ENCODE data around the gene IFRD2. TPM values are rescaled to one million over a fixed set of nuclear protein-coding genes. Genes with fewer than 3 reads are reported as not detected.
"Not testable (repeated sequence)": the region's sequence is repeated elsewhere in the genome, so short reads cannot be mapped to it uniquely, and the experiment has no call there.

IFRD2 gene
- total RNA-seq, 1 donor from 2014 or later = 44.9 TPM

GRCh38 chr3:50263478-50264382 is 28.5 kb downstream of the IFRD2 start:
- Histone ChIP-seq H3K27ac (ENCODE audit: low read depth, low read length) (peak overlapping the region; percentile 70), H3K27me3 (ENCODE audit: control insufficient read depth in 3 of 3, insufficient read depth in 3 of 3, low read length in 3 of 3) (no peaks in the 10 kb centered on the region), H3K4me3 (ENCODE audit: low read length in 3 of 3) (peak overlapping the region in 1 of 3 donors; percentile 23), H3K4me1 (ENCODE audit: control insufficient read depth in 3 of 3, insufficient read depth in 3 of 3, low read length in 3 of 3) (peaks cover 69 to 71% (median 70%) of the 10 kb centered on the region in 3 donors), H3K9me3 (ENCODE audit: control insufficient read depth in 3 of 3, low read length in 3 of 3) (no peaks in the 10 kb centered on the region), H3K36me3 (ENCODE audit: control insufficient read depth in 3 of 3, insufficient read depth in 3 of 3, low read length in 3 of 3) (no peaks in the 10 kb centered on the region), H3K9ac (ENCODE audit: low read depth in 1 of 3, low read length in 3 of 3) (peak overlapping the region in 1 of 3 donors; percentile 57)

- H3K4me1 ChIP-seq (ENCODE audit: control insufficient read depth in 3 of 3, insufficient read depth in 3 of 3, low read length in 3 of 3) = peaks cover 59 to 63% (median 61%) of the 10 kb centered on the region in 3 donors
- H3K27ac ChIP-seq (ENCODE audit: low read depth, low read length) = no peak overlapping the region
- no peaks in the 10 kb centered on the region for H3K9me3 ChIP-seq (ENCODE audit: control insufficient read depth in 3 of 3, low read length in 3 of 3)
- H3K9ac ChIP-seq (ENCODE audit: low read depth in 1 of 3, low read length in 3 of 3) = no peak overlapping the region
- peaks cover 3 to 5% (median 4%) of the 10 kb centered on the region in 3 donors for H3K36me3 ChIP-seq (ENCODE audit: control insufficient read depth in 3 of 3, insufficient read depth in 3 of 3, low read length in 3 of 3)
- no peak overlapping the region for H3K4me3 ChIP-seq (ENCODE audit: low read length in 3 of 3)
- no peaks in the 10 kb centered on the region for H3K27me3 ChIP-seq (ENCODE audit: control insufficient read depth in 3 of 3, insufficient read depth in 3 of 3, low read length in 3 of 3)
Measured at GRCh38 chr3:50262778-50263177, 29.5 kb downstream of the IFRD2 start.

- not testable (repeated sequence) for H3K9ac ChIP-seq (ENCODE audit: low read depth in 1 of 3, low read length in 3 of 3); H3K9me3 ChIP-seq (ENCODE audit: control insufficient read depth in 3 of 3, low read length in 3 of 3); H3K36me3 ChIP-seq (ENCODE audit: control insufficient read depth in 3 of 3, insufficient read depth in 3 of 3, low read length in 3 of 3); H3K27ac ChIP-seq (ENCODE audit: low read depth, low read length); H3K27me3 ChIP-seq (ENCODE audit: control insufficient read depth in 3 of 3, insufficient read depth in 3 of 3, low read length in 3 of 3); H3K4me3 ChIP-seq (ENCODE audit: low read length in 3 of 3)
- H3K4me1 ChIP-seq (ENCODE audit: control insufficient read depth in 3 of 3, insufficient read depth in 3 of 3, low read length in 3 of 3) = peaks cover 56 to 61% (median 56%) of the 10 kb centered on the region in 3 donors
Measured at GRCh38 chr3:50262200-50262599, 30.0 kb downstream of the IFRD2 start.

- Histone ChIP-seq H3K4me3 (ENCODE audit: low read length in 3 of 3) (no peak overlapping the region), H3K27me3 (ENCODE audit: control insufficient read depth in 3 of 3, insufficient read depth in 3 of 3, low read length in 3 of 3) (no peaks in the 10 kb centered on the region), H3K27ac (ENCODE audit: low read depth, low read length) (peak overlapping the region; percentile 94), H3K9ac (ENCODE audit: low read depth in 1 of 3, low read length in 3 of 3) (peak overlapping the region; percentile 85 to 92 (median 87)), H3K36me3 (ENCODE audit: control insufficient read depth in 3 of 3, insufficient read depth in 3 of 3, low read length in 3 of 3) (peaks cover 14 to 17% (median 14%) of the 10 kb centered on the region in 3 donors), H3K9me3 (ENCODE audit: control insufficient read depth in 3 of 3, low read length in 3 of 3) (no peaks in the 10 kb centered on the region), H3K4me1 (ENCODE audit: control insufficient read depth in 3 of 3, insufficient read depth in 3 of 3, low read length in 3 of 3) (peaks cover 49 to 59% (median 55%) of the 10 kb centered on the region in 3 donors)
Measured at GRCh38 chr3:50261505-50261904, 30.7 kb downstream of the IFRD2 start.

GRCh38 chr3:50260942-50261441 is 31.2 kb downstream of the IFRD2 start:
- Histone ChIP-seq H3K27ac (ENCODE audit: low read depth, low read length) (peak overlapping the region; percentile 94), H3K9me3 (ENCODE audit: control insufficient read depth in 3 of 3, low read length in 3 of 3) (no peaks in the 10 kb centered on the region), H3K9ac (ENCODE audit: low read depth in 1 of 3, low read length in 3 of 3) (peak overlapping the region; percentile 85 to 92 (median 87)), H3K4me3 (ENCODE audit: low read length in 3 of 3) (peak overlapping the region; percentile 63 to 85 (median 77)), H3K4me1 (ENCODE audit: control insufficient read depth in 3 of 3, insufficient read depth in 3 of 3, low read length in 3 of 3) (peaks cover 47 to 59% (median 55%) of the 10 kb centered on the region in 3 donors), H3K36me3 (ENCODE audit: control insufficient read depth in 3 of 3, insufficient read depth in 3 of 3, low read length in 3 of 3) (peaks cover 19 to 22% (median 20%) of the 10 kb centered on the region in 3 donors), H3K27me3 (ENCODE audit: control insufficient read depth in 3 of 3, insufficient read depth in 3 of 3, low read length in 3 of 3) (no peaks in the 10 kb centered on the region)

GRCh38 chr3:50260027-50260941 is 31.9 kb downstream of the IFRD2 start:
- peaks cover 41 to 55% (median 50%) of the 10 kb centered on the region in 3 donors for H3K4me1 ChIP-seq (ENCODE audit: control insufficient read depth in 3 of 3, insufficient read depth in 3 of 3, low read length in 3 of 3)
- H3K27me3 ChIP-seq (ENCODE audit: control insufficient read depth in 3 of 3, insufficient read depth in 3 of 3, low read length in 3 of 3) = no peaks in the 10 kb centered on the region

GRCh38 chr3:50259432-50260026 is 32.7 kb downstream of the IFRD2 start:
- Histone ChIP-seq H3K9ac (ENCODE audit: low read depth in 1 of 3, low read length in 3 of 3) (peak overlapping the region in 2 of 3 donors; percentile 85 to 92), H3K27ac (ENCODE audit: low read depth, low read length) (peak overlapping the region; percentile 94), H3K27me3 (ENCODE audit: control insufficient read depth in 3 of 3, insufficient read depth in 3 of 3, low read length in 3 of 3) (no peaks in the 10 kb centered on the region), H3K4me1 (ENCODE audit: control insufficient read depth in 3 of 3, insufficient read depth in 3 of 3, low read length in 3 of 3) (peaks cover 43 to 56% (median 52%) of the 10 kb centered on the region in 3 donors), H3K9me3 (ENCODE audit: control insufficient read depth in 3 of 3, low read length in 3 of 3) (no peaks in the 10 kb centered on the region), H3K4me3 (ENCODE audit: low read length in 3 of 3) (peak overlapping the region in 2 of 3 donors; percentile 56 to 77), H3K36me3 (ENCODE audit: control insufficient read depth in 3 of 3, insufficient read depth in 3 of 3, low read length in 3 of 3) (peaks cover 19 to 24% (median 20%) of the 10 kb centered on the region in 3 donors)

More at GRCh38 chr3:50260027-50260941, 31.9 kb downstream of the IFRD2 start:
- Histone ChIP-seq H3K27ac (ENCODE audit: low read depth, low read length) (peak overlapping the region; percentile 94), H3K4me3 (ENCODE audit: low read length in 3 of 3) (peak overlapping the region; percentile 63 to 85 (median 77)), H3K36me3 (ENCODE audit: control insufficient read depth in 3 of 3, insufficient read depth in 3 of 3, low read length in 3 of 3) (peaks cover 19 to 24% (median 20%) of the 10 kb centered on the region in 3 donors), H3K9me3 (ENCODE audit: control insufficient read depth in 3 of 3, low read length in 3 of 3) (no peaks in the 10 kb centered on the region), H3K9ac (ENCODE audit: low read depth in 1 of 3, low read length in 3 of 3) (peak overlapping the region; percentile 85 to 92 (median 87))

- H3K4me1 ChIP-seq (ENCODE audit: control insufficient read depth in 3 of 3, insufficient read depth in 3 of 3, low read length in 3 of 3) = peaks cover 41 to 56% (median 53%) of the 10 kb centered on the region in 3 donors
- no peaks in the 10 kb centered on the region for H3K27me3 ChIP-seq (ENCODE audit: control insufficient read depth in 3 of 3, insufficient read depth in 3 of 3, low read length in 3 of 3)
- H3K9ac ChIP-seq (ENCODE audit: low read depth in 1 of 3, low read length in 3 of 3) = peak overlapping the region in 2 of 3 donors; percentile 85 to 92
- peak overlapping the region; percentile 94 for H3K27ac ChIP-seq (ENCODE audit: low read depth, low read length)
- no peaks in the 10 kb centered on the region for H3K9me3 ChIP-seq (ENCODE audit: control insufficient read depth in 3 of 3, low read length in 3 of 3)
- H3K4me3 ChIP-seq (ENCODE audit: low read length in 3 of 3) = no peak overlapping the region
- peaks cover 20 to 26% (median 24%) of the 10 kb centered on the region in 3 donors for H3K36me3 ChIP-seq (ENCODE audit: control insufficient read depth in 3 of 3, insufficient read depth in 3 of 3, low read length in 3 of 3)
Measured at GRCh38 chr3:50258979-50259378, 33.2 kb downstream of the IFRD2 start.

GRCh38 chr3:50258029-50258680 is 34.1 kb downstream of the IFRD2 start:
- H3K27me3 ChIP-seq (ENCODE audit: control insufficient read depth in 3 of 3, insufficient read depth in 3 of 3, low read length in 3 of 3) = no peaks in the 10 kb centered on the region
- H3K4me1 ChIP-seq (ENCODE audit: control insufficient read depth in 3 of 3, insufficient read depth in 3 of 3, low read length in 3 of 3) = peaks cover 39 to 61% (median 57%) of the 10 kb centered on the region in 3 donors
- H3K27ac ChIP-seq (ENCODE audit: low read depth, low read length) = peak overlapping the region; percentile 44
- peak overlapping the region in 1 of 3 donors; percentile 8 for H3K9ac ChIP-seq (ENCODE audit: low read depth in 1 of 3, low read length in 3 of 3)
- H3K36me3 ChIP-seq (ENCODE audit: control insufficient read depth in 3 of 3, insufficient read depth in 3 of 3, low read length in 3 of 3) = peaks cover 20 to 29% (median 27%) of the 10 kb centered on the region in 3 donors
- no peaks in the 10 kb centered on the region for H3K9me3 ChIP-seq (ENCODE audit: control insufficient read depth in 3 of 3, low read length in 3 of 3)
- no peak overlapping the region for H3K4me3 ChIP-seq (ENCODE audit: low read length in 3 of 3)
